Chondrocyte (in vitro differentiated cells): ENCODE measurements around the gene EZR. TPM values are rescaled to one million over a fixed set of nuclear protein-coding genes. Genes with fewer than 3 reads are reported as not detected.

ENCODE experiments used
- DNase-seq: peaks from one replicate; pipeline ENCODE4 v3.0.0; 2021; ENCODE audit warnings: mixed read lengths, low spot score
- H3K27ac Mint-ChIP-seq: one replicate; pipeline ENCODE4 v1.8.0; 2021; ENCODE audit warnings: mild to moderate bottlenecking, moderate library complexity, mixed read lengths; ENCODE audit not compliant: unreplicated experiment
- H3K27me3 Mint-ChIP-seq: 2 replicates; pipeline ENCODE4 v1.8.0; 2021; ENCODE audit warnings: low read depth, mixed read lengths
- H3K36me3 Mint-ChIP-seq: 2 replicates; pipeline ENCODE4 v1.8.0; 2021; ENCODE audit warnings: low read depth, mixed read lengths
- H3K4me1 Mint-ChIP-seq: 2 replicates; pipeline ENCODE4 v1.8.0; 2021; ENCODE audit warnings: low read depth, mild to moderate bottlenecking, mixed read lengths
- H3K4me3 Mint-ChIP-seq: one replicate; pipeline ENCODE4 v1.8.0; 2021; ENCODE audit warnings: mild to moderate bottlenecking, moderate library complexity, mixed read lengths; ENCODE audit not compliant: unreplicated experiment
- H3K9me3 Mint-ChIP-seq: 2 replicates; pipeline ENCODE4 v1.8.0; 2021; ENCODE audit warnings: low read depth, mixed read lengths
- CTCF ChIP-seq: fragments of 200-600 bp; sonication (generic); IDR thresholded peaks from 2 replicates; pipeline ENCODE4 v1.5.0; 2021; ENCODE audit warnings: antibody characterized with exemption, mild to moderate bottlenecking, moderate library complexity
- total RNA-seq: library from RNA; stranded (reverse); gene quantifications from 3 replicates; pipeline ENCODE4 v1.2.1, GENCODE V29; 2021

EZR gene
- total RNA-seq, 1 donor from 2014 or later, result 71.5 TPM

DNA sequence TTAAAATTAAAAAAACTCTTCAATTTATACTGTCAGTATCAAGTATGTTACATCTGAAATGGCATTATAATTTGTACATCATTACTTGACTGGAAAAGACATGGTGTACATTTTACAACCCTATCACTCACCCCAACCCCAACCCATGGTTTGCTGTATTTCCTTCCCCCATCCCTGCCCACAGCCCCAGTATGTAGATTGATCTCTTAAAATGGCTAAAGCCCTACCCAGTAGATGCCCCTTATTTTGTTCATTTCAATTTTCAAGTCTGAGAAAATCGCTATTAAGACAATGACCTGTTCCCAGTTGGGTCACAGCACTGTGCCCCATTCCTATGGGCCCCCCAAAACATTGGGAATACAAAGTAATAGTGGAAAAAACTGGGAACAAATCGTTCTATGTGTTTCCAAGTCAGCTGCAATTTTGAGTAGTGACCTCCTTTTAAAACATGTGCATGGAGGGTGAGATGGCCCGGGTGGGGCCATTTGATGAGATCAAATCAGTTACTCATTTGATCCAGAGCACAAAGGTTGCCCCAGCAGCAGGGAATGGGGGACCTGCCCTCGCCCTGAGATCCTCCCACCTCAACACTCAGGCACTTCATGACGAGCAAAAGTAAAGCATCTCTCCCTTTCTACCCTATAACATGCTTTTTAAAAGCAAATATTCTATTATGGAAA is 13.3 kb downstream of the EZR start:
- Mint-ChIP-seq H3K9me3 (no peaks in the 10 kb centered on the region), H3K27ac (no peak overlapping the region), H3K4me3 (no peak overlapping the region), H3K27me3 (no peaks in the 10 kb centered on the region), H3K36me3 (peaks cover 1% of the 10 kb centered on the region), H3K4me1 (peaks cover 26% of the 10 kb centered on the region)
- no peak for TF ChIP-seq CTCF
- no peak for DNase-seq

DNA sequence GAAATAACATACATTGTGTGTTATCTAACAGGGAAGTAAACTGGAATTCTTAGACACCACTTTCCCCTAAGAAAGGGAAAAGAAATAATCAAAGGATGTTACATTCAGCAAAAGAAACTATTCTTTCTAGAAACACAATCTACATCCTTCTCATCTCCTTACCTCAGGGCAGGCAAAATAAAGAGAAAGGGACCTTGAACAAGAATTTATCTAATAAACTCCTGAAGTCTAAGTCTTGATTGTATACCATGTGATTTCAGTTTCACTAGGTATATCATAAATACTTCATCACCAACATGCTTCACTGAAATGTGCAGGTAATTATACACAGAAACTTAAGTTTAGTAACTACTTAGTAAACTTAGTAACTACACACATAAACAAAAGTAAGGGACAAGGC is 15.0 kb downstream of the EZR start:
- peak overlapping the region; percentile 85 for H3K27ac Mint-ChIP-seq
- H3K27me3 Mint-ChIP-seq, result no peaks in the 10 kb centered on the region
- DNase-seq, result no peak
- peak overlapping the region; percentile 13 for H3K4me3 Mint-ChIP-seq
- peaks cover 35% of the 10 kb centered on the region for H3K4me1 Mint-ChIP-seq
- peaks cover 1% of the 10 kb centered on the region for H3K36me3 Mint-ChIP-seq
- no peak for TF ChIP-seq CTCF
- H3K9me3 Mint-ChIP-seq, result no peaks in the 10 kb centered on the region

GRCh38 chr6:158803733-158804143 is 15.4 kb downstream of the EZR start:
- Mint-ChIP-seq H3K27ac (peak overlapping the region; percentile 85), H3K4me3 (peak overlapping the region; percentile 13), H3K27me3 (no peaks in the 10 kb centered on the region), H3K4me1 (peaks cover 40% of the 10 kb centered on the region), H3K9me3 (no peaks in the 10 kb centered on the region), H3K36me3 (peaks cover 1% of the 10 kb centered on the region)
- TF ChIP-seq CTCF, result peak; percentile 16
- no peak for DNase-seq

GRCh38 chr6:158801655-158802294 is 17.4 kb downstream of the EZR start:
- Mint-ChIP-seq H3K9me3 (no peaks in the 10 kb centered on the region), H3K27ac (no peak overlapping the region), H3K4me1 (peaks cover 59% of the 10 kb centered on the region)

More at GRCh38 chr6:158801655-158802294, 17.4 kb downstream of the EZR start:
- TF ChIP-seq CTCF, result no peak
- H3K36me3 Mint-ChIP-seq, result peaks cover 1% of the 10 kb centered on the region
- DNase-seq, result no peak
- H3K4me3 Mint-ChIP-seq, result no peak overlapping the region
- H3K27me3 Mint-ChIP-seq, result no peaks in the 10 kb centered on the region
